ENCODE measurements around the gene SCLY. TPM values are rescaled to one million over a fixed set of nuclear protein-coding genes. Genes with fewer than 3 reads are reported as not detected.
A peak's percentile ranks its signal among the peaks of the same experiment; 100 is the strongest.

SCLY gene
- polyA plus RNA-seq, 2 donors: 6.3 to 6.6 TPM

DNA sequence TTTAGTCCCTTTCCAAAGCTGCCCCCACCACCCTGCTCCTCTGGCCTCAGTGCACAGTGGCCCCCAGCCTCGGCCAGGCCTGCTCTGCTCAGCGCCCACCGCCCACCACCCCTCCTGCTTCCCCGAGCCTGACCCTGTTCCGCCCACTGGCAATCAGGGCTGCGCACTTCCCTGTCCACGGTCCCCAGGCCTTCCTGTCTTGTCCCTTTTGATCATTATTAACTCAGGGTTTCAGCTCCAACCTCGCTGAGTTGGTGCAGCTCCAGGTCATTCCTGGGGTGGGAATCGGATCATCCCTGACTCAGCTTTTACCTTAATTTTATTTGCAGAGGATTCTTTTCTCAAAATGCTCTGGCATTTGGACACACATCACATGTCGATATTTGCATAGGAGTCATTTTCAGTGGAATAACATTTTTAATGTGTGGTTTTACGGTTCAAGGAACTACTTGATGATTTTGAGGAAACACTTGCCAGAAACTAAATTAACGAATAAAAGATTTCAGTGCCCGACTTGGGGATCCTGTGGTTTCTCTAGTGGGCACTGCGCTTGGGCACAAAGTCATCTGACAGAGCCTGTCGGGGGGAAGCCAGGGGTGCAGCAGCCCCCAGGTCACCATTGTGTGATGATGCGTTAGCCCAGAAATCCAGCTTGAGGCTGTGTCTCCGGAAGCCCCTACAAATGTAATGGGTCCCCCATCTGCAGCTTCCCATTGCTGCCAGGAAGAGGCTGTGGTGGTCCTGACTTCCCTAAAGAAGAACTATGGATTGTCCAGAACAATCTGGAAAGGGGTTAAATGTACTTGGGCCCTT, 38.3 kb downstream of the SCLY start:
- H3K27ac ChIP-seq (ENCODE audit: low read depth in 2 of 2, low read length in 1 of 2): peak overlapping the region; percentile 16 to 51
- H3K36me3 ChIP-seq (ENCODE audit: control insufficient read depth in 2 of 2, insufficient read depth in 2 of 2, low read length in 1 of 2): peaks cover 0 to 4% of the 10 kb centered on the region in 2 donors
- no peaks in the 10 kb centered on the region for H3K27me3 ChIP-seq (ENCODE audit: control insufficient read depth in 1 of 2, insufficient read depth in 2 of 2, low read length in 2 of 2)
- whole genome bisulfite sequencing, 2 donors: 70 to 72% methylated on average over 17 of the region's 17 CpGs
- no peak overlapping the region for H3K4me3 ChIP-seq (ENCODE audit: low read depth in 1 of 2, low read length in 2 of 2)
- H3K4me1 ChIP-seq (ENCODE audit: control insufficient read depth in 2 of 2, insufficient read depth in 2 of 2, low read length in 1 of 2): peaks cover 0 to 6% of the 10 kb centered on the region in 2 donors
- H3K9me3 ChIP-seq (ENCODE audit: control insufficient read depth in 2 of 2, insufficient read depth in 1 of 2, low read depth in 1 of 2, low read length in 1 of 2): no peaks in the 10 kb centered on the region

DNA sequence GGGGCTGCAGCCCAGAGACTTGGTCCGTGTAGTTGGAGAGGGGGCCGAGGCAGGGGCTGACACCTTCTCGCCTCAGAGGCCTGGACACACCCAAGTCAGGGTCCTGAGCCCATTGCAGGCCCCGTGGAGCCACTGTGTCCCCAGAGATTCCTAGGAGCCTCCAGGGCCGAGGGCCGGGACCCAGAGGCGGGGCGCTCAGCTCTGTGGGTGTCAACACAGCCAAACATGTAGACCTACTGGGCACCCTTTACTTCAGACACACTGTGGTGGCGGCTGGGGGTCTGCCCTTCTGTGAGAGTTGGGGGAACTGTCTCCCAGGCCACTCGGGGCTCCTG, 38.9 kb downstream of the SCLY start:
- 89 to 90% methylated on average over 10 of the region's 10 CpGs for WGBS, 2 donors

DNA sequence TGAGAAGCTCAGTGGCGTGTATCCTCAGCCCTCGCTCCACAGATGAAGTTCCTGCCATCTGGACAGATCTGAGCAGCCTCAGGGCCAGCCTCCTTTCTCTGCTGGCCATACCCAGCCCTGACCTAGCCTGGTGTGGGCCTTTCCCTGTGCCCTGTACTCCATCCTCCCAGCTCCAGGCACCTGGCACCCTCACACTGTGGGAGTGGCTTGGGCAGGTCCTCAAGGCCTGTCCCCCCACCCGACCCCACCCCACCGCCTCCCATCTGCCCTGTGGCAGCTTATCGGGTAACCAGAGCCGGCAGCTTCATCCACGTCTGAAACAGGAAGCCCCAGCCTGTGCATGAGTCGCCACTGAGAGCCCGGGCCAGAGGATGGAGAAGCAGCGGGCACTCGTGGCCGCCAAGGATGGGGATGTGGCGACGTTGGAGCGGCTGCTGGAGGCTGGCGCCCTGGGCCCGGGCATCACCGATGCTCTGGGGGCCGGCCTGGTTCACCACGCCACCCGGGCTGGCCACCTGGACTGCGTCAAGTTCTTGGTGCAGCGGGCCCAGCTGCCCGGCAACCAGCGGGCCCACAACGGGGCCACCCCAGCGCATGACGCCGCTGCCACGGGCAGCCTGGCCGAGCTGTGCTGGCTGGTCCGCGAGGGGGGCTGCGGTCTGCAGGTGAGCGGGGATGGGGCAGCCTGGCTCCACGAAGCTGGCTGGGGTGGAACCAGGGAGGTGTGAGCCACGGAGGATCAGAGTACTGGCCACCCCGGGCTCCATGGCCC, 39.4 kb downstream of the SCLY start, which contains the start of gene ESPNL:
Gene ESPNL (plus strand): TSS at position 292 of the 772 bp plus-strand sequence. CDS start 80 bp downstream, at position 372.
- H3K27me3 ChIP-seq (ENCODE audit: control insufficient read depth in 1 of 2, insufficient read depth in 2 of 2, low read length in 2 of 2): no peaks in the 10 kb centered on the region
- no peak within 1 kb of the TSS for H3K4me3 ChIP-seq (ENCODE audit: low read depth in 1 of 2, low read length in 2 of 2)
- H3K9me3 ChIP-seq (ENCODE audit: control insufficient read depth in 2 of 2, insufficient read depth in 1 of 2, low read depth in 1 of 2, low read length in 1 of 2): no peaks in the 10 kb centered on the region
- no peak within 1 kb of the TSS for H3K27ac ChIP-seq (ENCODE audit: low read depth in 2 of 2, low read length in 1 of 2)
- peaks cover 0 to 6% of the 10 kb centered on the region in 2 donors for H3K4me1 ChIP-seq (ENCODE audit: control insufficient read depth in 2 of 2, insufficient read depth in 2 of 2, low read length in 1 of 2)
- H3K36me3 ChIP-seq (ENCODE audit: control insufficient read depth in 2 of 2, insufficient read depth in 2 of 2, low read length in 1 of 2): no peaks in the 10 kb centered on the region
- 80 to 85% methylated on average over 38 of the region's 38 CpGs for WGBS, 2 donors

More for the DNA sequence above, 38.9 kb downstream of the SCLY start:
- H3K4me1 ChIP-seq (ENCODE audit: control insufficient read depth in 2 of 2, insufficient read depth in 2 of 2, low read length in 1 of 2): peaks cover 0 to 6% of the 10 kb centered on the region in 2 donors
- H3K36me3 ChIP-seq (ENCODE audit: control insufficient read depth in 2 of 2, insufficient read depth in 2 of 2, low read length in 1 of 2): no peaks in the 10 kb centered on the region
- no peaks in the 10 kb centered on the region for H3K27me3 ChIP-seq (ENCODE audit: control insufficient read depth in 1 of 2, insufficient read depth in 2 of 2, low read length in 2 of 2)
- no peak overlapping the region for H3K4me3 ChIP-seq (ENCODE audit: low read depth in 1 of 2, low read length in 2 of 2)
- no peaks in the 10 kb centered on the region for H3K9me3 ChIP-seq (ENCODE audit: control insufficient read depth in 2 of 2, insufficient read depth in 1 of 2, low read depth in 1 of 2, low read length in 1 of 2)
- no peak overlapping the region for H3K27ac ChIP-seq (ENCODE audit: low read depth in 2 of 2, low read length in 1 of 2)

DNA sequence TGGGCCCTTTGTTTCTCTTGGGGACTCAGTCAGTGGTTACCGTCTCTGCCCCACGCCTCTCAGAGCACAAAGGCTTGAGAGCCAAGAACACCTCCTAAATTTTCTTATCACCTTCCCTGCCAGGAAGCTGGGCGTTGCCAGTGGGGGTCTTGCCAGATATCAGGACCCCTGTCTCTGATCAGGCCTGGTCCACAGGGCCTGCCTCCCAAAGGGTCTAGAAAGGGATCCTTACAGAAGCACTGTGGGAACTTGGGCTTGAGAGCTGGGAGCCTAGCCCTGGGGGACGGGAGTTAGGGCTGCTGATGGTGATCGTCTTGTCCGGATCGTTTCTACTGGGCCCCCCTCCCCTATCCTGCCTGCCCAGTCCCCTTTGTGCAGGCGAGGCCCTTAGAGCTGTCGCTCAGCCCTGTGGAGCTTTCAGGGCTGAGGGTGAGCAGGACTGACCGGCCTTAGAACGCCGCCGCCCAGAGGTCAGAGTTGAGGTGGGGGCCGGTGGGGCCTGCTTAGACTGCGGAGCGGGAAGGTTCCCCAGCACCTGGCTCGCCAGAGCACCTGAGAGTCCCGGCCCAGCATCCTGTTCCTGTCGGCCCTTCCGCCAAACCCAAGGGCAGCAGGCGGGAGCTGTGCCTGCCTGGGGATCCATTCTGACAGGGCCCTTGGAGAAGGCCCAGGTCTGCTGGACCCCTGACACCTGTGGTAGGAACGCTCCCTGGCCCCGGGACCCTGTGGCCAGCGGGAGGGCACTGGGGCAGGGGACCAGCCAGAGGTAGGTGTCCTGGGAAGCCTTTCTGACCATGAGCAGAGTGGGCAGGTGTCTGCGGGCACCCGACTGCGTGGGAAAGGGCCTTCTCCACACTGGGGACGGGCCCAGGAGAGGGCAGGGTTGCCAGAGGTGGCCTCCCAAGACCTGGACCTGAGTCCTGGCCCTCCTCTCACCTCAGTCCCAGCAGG, 40.3 kb downstream of the SCLY start:
- Histone ChIP-seq H3K4me1 (ENCODE audit: control insufficient read depth in 2 of 2, insufficient read depth in 2 of 2, low read length in 1 of 2) (peaks cover 0 to 6% of the 10 kb centered on the region in 2 donors), H3K27ac (ENCODE audit: low read depth in 2 of 2, low read length in 1 of 2) (no peak overlapping the region), H3K36me3 (ENCODE audit: control insufficient read depth in 2 of 2, insufficient read depth in 2 of 2, low read length in 1 of 2) (no peaks in the 10 kb centered on the region), H3K4me3 (ENCODE audit: low read depth in 1 of 2, low read length in 2 of 2) (no peak overlapping the region), H3K9me3 (ENCODE audit: control insufficient read depth in 2 of 2, insufficient read depth in 1 of 2, low read depth in 1 of 2, low read length in 1 of 2) (no peaks in the 10 kb centered on the region), H3K27me3 (ENCODE audit: control insufficient read depth in 1 of 2, insufficient read depth in 2 of 2, low read length in 2 of 2) (no peaks in the 10 kb centered on the region)
- 86 to 88% methylated on average over 28 of the region's 28 CpGs for WGBS, 2 donors

DNA sequence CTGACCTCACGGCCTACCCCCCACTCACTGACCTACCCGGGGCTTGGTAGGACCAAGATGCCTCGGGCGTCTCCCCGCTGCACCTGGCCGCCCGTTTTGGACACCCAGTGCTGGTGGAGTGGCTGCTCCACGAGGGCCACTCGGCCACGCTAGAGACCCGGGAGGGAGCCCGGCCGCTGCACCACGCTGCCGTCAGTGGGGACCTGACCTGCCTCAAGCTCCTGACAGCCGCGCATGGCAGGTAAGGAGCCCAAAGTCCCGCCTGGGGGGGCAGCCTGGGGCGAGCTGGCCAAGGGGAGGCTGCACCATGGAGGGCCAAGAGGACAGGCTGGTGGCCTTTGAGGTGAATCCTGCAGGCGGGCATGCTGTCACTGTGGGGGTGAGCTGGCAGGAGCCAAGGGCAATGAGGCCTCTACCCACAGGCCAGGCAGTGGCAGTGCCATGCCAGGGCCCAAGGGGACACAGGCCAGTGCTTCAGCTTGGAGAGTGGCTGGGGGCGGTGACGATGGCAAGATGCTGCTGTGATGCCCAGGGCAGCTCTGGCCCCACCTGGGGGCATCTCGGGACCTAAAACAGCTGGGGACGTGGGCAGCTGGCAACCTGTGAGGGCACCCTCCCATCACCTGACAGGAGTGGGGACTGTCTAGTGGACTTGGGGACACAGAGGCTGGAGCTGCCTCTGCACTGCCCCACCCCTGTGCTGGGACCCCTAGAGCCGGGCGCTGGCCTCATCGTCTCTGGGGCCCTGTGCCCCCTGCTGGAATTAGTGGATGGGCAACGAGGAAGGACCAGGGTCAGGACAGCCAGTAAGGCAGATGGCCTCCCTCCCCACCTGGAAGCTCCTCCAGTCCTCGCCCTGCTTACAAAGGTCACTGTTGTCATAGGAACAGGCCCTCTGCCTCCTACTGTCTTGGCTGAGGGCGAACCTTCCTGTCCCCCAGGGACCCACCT, 41.4 kb downstream of the SCLY start:
- H3K9me3 ChIP-seq (ENCODE audit: control insufficient read depth in 2 of 2, insufficient read depth in 1 of 2, low read depth in 1 of 2, low read length in 1 of 2): no peaks in the 10 kb centered on the region
- no peaks in the 10 kb centered on the region for H3K36me3 ChIP-seq (ENCODE audit: control insufficient read depth in 2 of 2, insufficient read depth in 2 of 2, low read length in 1 of 2)
- no peak overlapping the region for H3K4me3 ChIP-seq (ENCODE audit: low read depth in 1 of 2, low read length in 2 of 2)
- H3K27me3 ChIP-seq (ENCODE audit: control insufficient read depth in 1 of 2, insufficient read depth in 2 of 2, low read length in 2 of 2): no peaks in the 10 kb centered on the region
- no peak overlapping the region for H3K27ac ChIP-seq (ENCODE audit: low read depth in 2 of 2, low read length in 1 of 2)
- H3K4me1 ChIP-seq (ENCODE audit: control insufficient read depth in 2 of 2, insufficient read depth in 2 of 2, low read length in 1 of 2): peaks cover 0 to 10% of the 10 kb centered on the region in 2 donors
- WGBS, 2 donors: 88 to 89% methylated on average over 29 to 30 of the region's 30 CpGs

DNA sequence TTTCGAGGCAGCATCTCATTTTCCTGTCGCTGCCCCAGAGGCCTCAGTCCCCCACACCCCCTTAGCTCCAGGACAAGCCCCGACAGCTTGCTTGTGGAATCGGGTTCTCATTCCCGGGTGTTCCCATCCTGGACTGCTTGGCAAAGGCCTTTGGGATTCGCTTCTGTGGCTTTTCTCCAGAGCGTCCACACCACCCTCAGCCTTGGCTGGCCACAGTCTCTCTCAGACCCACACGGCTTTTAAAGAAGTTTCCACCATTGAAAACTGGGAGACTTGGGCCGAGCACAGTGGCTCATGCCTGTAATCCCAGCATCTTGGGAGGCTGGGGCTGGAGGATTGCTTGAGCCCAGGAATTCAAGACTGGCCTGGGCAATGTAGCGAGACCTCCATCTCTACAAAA, 42.1 kb downstream of the SCLY start:
- Histone ChIP-seq H3K4me3 (ENCODE audit: low read depth in 1 of 2, low read length in 2 of 2) (no peak overlapping the region), H3K36me3 (ENCODE audit: control insufficient read depth in 2 of 2, insufficient read depth in 2 of 2, low read length in 1 of 2) (no peaks in the 10 kb centered on the region), H3K9me3 (ENCODE audit: control insufficient read depth in 2 of 2, insufficient read depth in 1 of 2, low read depth in 1 of 2, low read length in 1 of 2) (no peaks in the 10 kb centered on the region), H3K27ac (ENCODE audit: low read depth in 2 of 2, low read length in 1 of 2) (no peak overlapping the region), H3K4me1 (ENCODE audit: control insufficient read depth in 2 of 2, insufficient read depth in 2 of 2, low read length in 1 of 2) (peaks cover 0 to 10% of the 10 kb centered on the region in 2 donors), H3K27me3 (ENCODE audit: control insufficient read depth in 1 of 2, insufficient read depth in 2 of 2, low read length in 2 of 2) (peaks cover 0 to 2% of the 10 kb centered on the region in 2 donors)
- 78 to 80% methylated on average over 10 of the region's 10 CpGs for WGBS, 2 donors

DNA sequence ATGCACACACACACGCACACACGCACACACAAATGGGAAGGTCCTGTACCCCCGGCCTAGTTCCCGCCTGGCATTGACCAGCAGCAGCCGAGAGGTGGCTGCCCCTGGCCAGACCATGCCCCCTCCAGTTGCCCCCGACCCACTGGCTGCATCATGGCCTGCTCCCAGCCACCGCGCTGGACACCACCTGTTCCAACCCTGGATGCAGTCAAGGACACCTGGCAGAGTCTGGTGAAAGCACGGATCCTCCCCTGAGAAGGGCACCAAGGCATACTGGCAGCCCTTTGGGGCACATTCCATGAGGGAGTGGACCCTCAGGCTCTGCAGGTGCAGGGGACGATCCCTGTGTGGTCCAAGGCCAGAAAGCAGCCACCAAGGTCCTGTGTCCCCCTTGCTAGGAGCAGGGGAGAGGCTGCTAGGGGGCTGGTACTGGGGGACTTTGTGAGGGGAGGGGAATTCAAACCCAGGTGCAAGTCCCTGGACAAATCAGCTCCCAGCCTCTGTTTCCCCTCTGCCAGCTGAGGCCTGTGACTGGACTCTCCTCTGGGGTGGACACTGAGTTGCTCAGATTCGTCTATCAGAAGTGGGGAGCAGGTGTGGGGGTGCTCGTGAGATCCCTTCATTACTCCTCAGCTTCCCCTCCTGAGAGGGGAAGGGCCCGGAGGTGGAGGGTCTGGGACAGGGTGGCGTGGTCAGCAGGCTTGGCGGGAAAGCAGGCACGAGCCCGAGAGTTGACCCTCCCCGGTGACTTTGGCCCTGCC, 42.8 kb downstream of the SCLY start:
- Histone ChIP-seq H3K36me3 (ENCODE audit: control insufficient read depth in 2 of 2, insufficient read depth in 2 of 2, low read length in 1 of 2) (no peaks in the 10 kb centered on the region), H3K27me3 (ENCODE audit: control insufficient read depth in 1 of 2, insufficient read depth in 2 of 2, low read length in 2 of 2) (peaks cover 0 to 2% of the 10 kb centered on the region in 2 donors), H3K9me3 (ENCODE audit: control insufficient read depth in 2 of 2, insufficient read depth in 1 of 2, low read depth in 1 of 2, low read length in 1 of 2) (no peaks in the 10 kb centered on the region), H3K4me1 (ENCODE audit: control insufficient read depth in 2 of 2, insufficient read depth in 2 of 2, low read length in 1 of 2) (peaks cover 0 to 7% of the 10 kb centered on the region in 2 donors), H3K27ac (ENCODE audit: low read depth in 2 of 2, low read length in 1 of 2) (no peak overlapping the region), H3K4me3 (ENCODE audit: low read depth in 1 of 2, low read length in 2 of 2) (no peak overlapping the region)
- 86 to 92% methylated on average over 18 of the region's 18 CpGs for WGBS, 2 donors

DNA sequence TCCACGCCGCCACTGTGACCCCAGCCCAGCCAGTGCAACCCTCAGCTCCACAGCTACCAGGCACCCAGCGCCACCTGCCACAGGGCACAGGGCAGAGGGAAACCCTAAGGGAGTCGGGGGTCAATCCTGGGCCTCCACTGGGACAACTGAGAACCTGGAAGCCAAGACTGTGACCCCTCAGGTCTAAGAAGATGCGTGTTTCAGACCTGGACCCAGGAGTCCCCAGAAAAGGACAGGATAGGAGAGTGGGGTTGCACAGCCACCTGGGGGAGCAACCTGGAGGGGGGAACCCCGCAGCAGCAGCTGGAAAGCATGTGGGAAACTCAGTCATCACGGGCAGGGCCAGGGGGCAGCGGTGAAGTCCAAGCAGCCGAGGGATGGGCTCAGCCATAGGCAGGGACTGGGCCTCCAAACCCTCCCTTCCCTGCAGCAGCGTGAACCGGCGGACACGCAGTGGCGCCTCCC, 43.5 kb downstream of the SCLY start:
- H3K27ac ChIP-seq (ENCODE audit: low read depth in 2 of 2, low read length in 1 of 2): no peak overlapping the region
- WGBS, 2 donors: 82 to 88% methylated on average over 12 to 14 of the region's 14 CpGs

More for the DNA sequence above, 43.5 kb downstream of the SCLY start:
- Histone ChIP-seq H3K27me3 (ENCODE audit: control insufficient read depth in 1 of 2, insufficient read depth in 2 of 2, low read length in 2 of 2) (peaks cover 0 to 2% of the 10 kb centered on the region in 2 donors), H3K9me3 (ENCODE audit: control insufficient read depth in 2 of 2, insufficient read depth in 1 of 2, low read depth in 1 of 2, low read length in 1 of 2) (no peaks in the 10 kb centered on the region), H3K4me3 (ENCODE audit: low read depth in 1 of 2, low read length in 2 of 2) (no peak overlapping the region), H3K4me1 (ENCODE audit: control insufficient read depth in 2 of 2, insufficient read depth in 2 of 2, low read length in 1 of 2) (peaks cover 0 to 5% of the 10 kb centered on the region in 2 donors), H3K36me3 (ENCODE audit: control insufficient read depth in 2 of 2, insufficient read depth in 2 of 2, low read length in 1 of 2) (no peaks in the 10 kb centered on the region)

Measured in esophagus (tissue), 2 donors.